ENCODE measurements around the gene ANXA3. TPM values are rescaled to one million over a fixed set of nuclear protein-coding genes. Genes with fewer than 3 reads are reported as not detected.

ANXA3 gene
- polyA plus RNA-seq, 1 donor from 2014 or later, result 0.27 TPM

GRCh38 chr4:78588894-78589545 lies 37.5 kb downstream of the ANXA3 start:
- TF ChIP-seq POLR2AphosphoS5 (IDR thresholded peaks at IDR 0.05) (peak; percentile 86), RAD21 (conservative IDR thresholded peaks at IDR 0.05) (no peak), SMC3 (conservative IDR thresholded peaks at IDR 0.05; ENCODE audit: poor library complexity) (peak; percentile 12), CTCF (IDR thresholded peaks at IDR 0.05; ENCODE audit: poor library complexity, severe bottlenecking) (no peak), REST (IDR thresholded peaks at IDR 0.05; ENCODE audit: borderline replicate concordance) (no peak), EZH2 (IDR thresholded peaks at IDR 0.05; ENCODE audit: borderline replicate concordance, insufficient read depth, low read length, poor library complexity, severe bottlenecking) (no peak), TAF1 (IDR thresholded peaks at IDR 0.05; ENCODE audit: low read depth) (no peak), EP300 (conservative IDR thresholded peaks at IDR 0.05; ENCODE audit: poor library complexity, severe bottlenecking) (peak; percentile 97), MXI1 (conservative IDR thresholded peaks at IDR 0.05; ENCODE audit: poor library complexity, severe bottlenecking) (peak; percentile 54)

GRCh38 chr4:78591404-78591803 lies 39.8 kb downstream of the ANXA3 start:
- Histone ChIP-seq H4K20me1 (ENCODE audit: insufficient read depth) (no peaks in the 10 kb centered on the region), H3K27ac (ENCODE audit: low read length) (no peak overlapping the region), H3K36me3 (ENCODE audit: insufficient read depth, low read length) (no peaks in the 10 kb centered on the region), H3K9ac (ENCODE audit: low read length) (no peak overlapping the region), H3K79me2 (replicated peaks; ENCODE audit: insufficient read depth, low read length) (no peaks in the 10 kb centered on the region), H3K4me2 (ENCODE audit: low read length) (no peak overlapping the region), H3K4me3 (ENCODE audit: low read length) (no peak overlapping the region), H3K9me3 (ENCODE audit: low read length) (no peaks in the 10 kb centered on the region), H3K27me3 (ENCODE audit: insufficient read depth, low read depth, low read length) (no peaks in the 10 kb centered on the region), H3F3A (ENCODE audit: insufficient read depth, low read length, poor library complexity, severe bottlenecking) (peaks cover 2% of the 10 kb centered on the region), H2AFZ (ENCODE audit: low read depth, low read length) (no peak overlapping the region), H3K9me2 (ENCODE audit: insufficient read depth, low read length) (no peaks in the 10 kb centered on the region)
- TF ChIP-seq SMC3 (conservative IDR thresholded peaks at IDR 0.05; ENCODE audit: poor library complexity) (no peak), EP300 (conservative IDR thresholded peaks at IDR 0.05; ENCODE audit: poor library complexity, severe bottlenecking) (no peak), CTCF (IDR thresholded peaks at IDR 0.05; ENCODE audit: poor library complexity, severe bottlenecking) (no peak), EZH2 (IDR thresholded peaks at IDR 0.05; ENCODE audit: borderline replicate concordance, insufficient read depth, low read length, poor library complexity, severe bottlenecking) (no peak), POLR2AphosphoS5 (IDR thresholded peaks at IDR 0.05) (no peak), REST (IDR thresholded peaks at IDR 0.05; ENCODE audit: borderline replicate concordance) (no peak), RAD21 (conservative IDR thresholded peaks at IDR 0.05) (no peak), MXI1 (conservative IDR thresholded peaks at IDR 0.05; ENCODE audit: poor library complexity, severe bottlenecking) (no peak), TAF1 (IDR thresholded peaks at IDR 0.05; ENCODE audit: low read depth) (no peak)

More at GRCh38 chr4:78588894-78589545, 37.5 kb downstream of the ANXA3 start:
- no peaks in the 10 kb centered on the region for H3K9me3 ChIP-seq (ENCODE audit: low read length)
- no peaks in the 10 kb centered on the region for H4K20me1 ChIP-seq (ENCODE audit: insufficient read depth)
- no peaks in the 10 kb centered on the region for H3K36me3 ChIP-seq (ENCODE audit: insufficient read depth, low read length)
- H3F3A ChIP-seq (ENCODE audit: insufficient read depth, low read length, poor library complexity, severe bottlenecking), result peaks cover 2% of the 10 kb centered on the region
- peak overlapping the region; percentile 47 for H3K4me3 ChIP-seq (ENCODE audit: low read length)
- H3K9ac ChIP-seq (ENCODE audit: low read length), result peak overlapping the region; percentile 44
- H3K27ac ChIP-seq (ENCODE audit: low read length), result peak overlapping the region; percentile 82
- H3K4me2 ChIP-seq (ENCODE audit: low read length), result peak overlapping the region; percentile 40
- H3K79me2 ChIP-seq (replicated peaks; ENCODE audit: insufficient read depth, low read length), result no peaks in the 10 kb centered on the region
- H3K27me3 ChIP-seq (ENCODE audit: insufficient read depth, low read depth, low read length), result no peaks in the 10 kb centered on the region
- H2AFZ ChIP-seq (ENCODE audit: low read depth, low read length), result no peak overlapping the region
- no peaks in the 10 kb centered on the region for H3K9me2 ChIP-seq (ENCODE audit: insufficient read depth, low read length)

Measured in neural cell (in vitro differentiated cells).